ENCODE results near the gene GPC1. TPM values are rescaled to one million over a fixed set of nuclear protein-coding genes. Genes with fewer than 3 reads are reported as not detected.

The GPC1 gene
- total and polyA plus RNA-seq, 4 donors: 23.2 to 62.5 (median 26.5) TPM

- DNase-seq (no peak), ATAC-seq (ENCODE audit: insufficient read depth, low FRiP score) (no peak)
- no peak overlapping the region for H3K27ac ChIP-seq (ENCODE audit: low read depth in 1 of 2, low read length in 1 of 2)
- TF ChIP-seq, protein P1, sequence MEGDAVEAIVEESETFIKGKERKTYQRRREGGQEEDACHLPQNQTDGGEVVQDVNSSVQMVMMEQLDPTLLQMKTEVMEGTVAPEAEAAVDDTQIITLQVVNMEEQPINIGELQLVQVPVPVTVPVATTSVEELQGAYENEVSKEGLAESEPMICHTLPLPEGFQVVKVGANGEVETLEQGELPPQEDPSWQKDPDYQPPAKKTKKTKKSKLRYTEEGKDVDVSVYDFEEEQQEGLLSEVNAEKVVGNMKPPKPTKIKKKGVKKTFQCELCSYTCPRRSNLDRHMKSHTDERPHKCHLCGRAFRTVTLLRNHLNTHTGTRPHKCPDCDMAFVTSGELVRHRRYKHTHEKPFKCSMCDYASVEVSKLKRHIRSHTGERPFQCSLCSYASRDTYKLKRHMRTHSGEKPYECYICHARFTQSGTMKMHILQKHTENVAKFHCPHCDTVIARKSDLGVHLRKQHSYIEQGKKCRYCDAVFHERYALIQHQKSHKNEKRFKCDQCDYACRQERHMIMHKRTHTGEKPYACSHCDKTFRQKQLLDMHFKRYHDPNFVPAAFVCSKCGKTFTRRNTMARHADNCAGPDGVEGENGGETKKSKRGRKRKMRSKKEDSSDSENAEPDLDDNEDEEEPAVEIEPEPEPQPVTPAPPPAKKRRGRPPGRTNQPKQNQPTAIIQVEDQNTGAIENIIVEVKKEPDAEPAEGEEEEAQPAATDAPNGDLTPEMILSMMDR (IDR thresholded peaks at IDR 0.05; ENCODE audit: control extremely low read depth, extremely low read depth): no peak
- 89 to 97% methylated on average over 16 to 18 of the region's 18 CpGs for WGBS, 2 donors
- H3K36me3 ChIP-seq (ENCODE audit: control insufficient read depth in 4 of 4, insufficient read depth in 4 of 4, low read length in 4 of 4): no peaks in the 10 kb centered on the region
- no peak overlapping the region for H3K9ac ChIP-seq (ENCODE audit: insufficient read depth in 1 of 2, low read length in 2 of 2)
- no peaks in the 10 kb centered on the region for H3K27me3 ChIP-seq (ENCODE audit: control insufficient read depth in 3 of 3, insufficient read depth in 3 of 3, low read length in 2 of 3)
- peaks cover 0 to 18% (median 0%) of the 10 kb centered on the region in 5 donors for H3K4me1 ChIP-seq (ENCODE audit: control insufficient read depth in 5 of 5, insufficient read depth in 5 of 5, low read length in 5 of 5)
- no peak overlapping the region for H3K4me3 ChIP-seq
- H3K9me3 ChIP-seq (ENCODE audit: control insufficient read depth in 4 of 4, insufficient read depth in 3 of 4, low read length in 3 of 4): no peaks in the 10 kb centered on the region
Observed at GRCh38 chr2:240440704-240441320, 5.3 kb downstream of the GPC1 start.

GRCh38 chr2:240441326-240441992 is 6.0 kb downstream of the GPC1 start:
- H3K9ac ChIP-seq (ENCODE audit: insufficient read depth in 1 of 2, low read length in 2 of 2): no peak overlapping the region
- DNase-seq: no peak
- H3K4me3 ChIP-seq: no peak overlapping the region
- WGBS, 2 donors: 89 to 93% methylated on average over 24 to 27 of the region's 27 CpGs
- H3K36me3 ChIP-seq (ENCODE audit: control insufficient read depth in 4 of 4, insufficient read depth in 4 of 4, low read length in 4 of 4): no peaks in the 10 kb centered on the region
- no peaks in the 10 kb centered on the region for H3K27me3 ChIP-seq (ENCODE audit: control insufficient read depth in 3 of 3, insufficient read depth in 3 of 3, low read length in 2 of 3)
- H3K27ac ChIP-seq (ENCODE audit: low read depth in 1 of 2, low read length in 1 of 2): no peak overlapping the region
- no peaks in the 10 kb centered on the region for H3K9me3 ChIP-seq (ENCODE audit: control insufficient read depth in 4 of 4, insufficient read depth in 3 of 4, low read length in 3 of 4)
- peaks cover 0 to 16% (median 0%) of the 10 kb centered on the region in 5 donors for H3K4me1 ChIP-seq (ENCODE audit: control insufficient read depth in 5 of 5, insufficient read depth in 5 of 5, low read length in 5 of 5)
- TF ChIP-seq, protein P1 (IDR thresholded peaks at IDR 0.05; ENCODE audit: control extremely low read depth, extremely low read depth): no peak
- ATAC-seq (ENCODE audit: insufficient read depth, low FRiP score): no peak

GRCh38 chr2:240441993-240442411 is 6.5 kb downstream of the GPC1 start:
- 87 to 91% methylated on average over 17 of the region's 17 CpGs for WGBS, 2 donors
- Histone ChIP-seq H3K36me3 (ENCODE audit: control insufficient read depth in 4 of 4, insufficient read depth in 4 of 4, low read length in 4 of 4) (no peaks in the 10 kb centered on the region), H3K4me1 (ENCODE audit: control insufficient read depth in 5 of 5, insufficient read depth in 5 of 5, low read length in 5 of 5) (peaks cover 0 to 11% (median 0%) of the 10 kb centered on the region in 5 donors), H3K27ac (ENCODE audit: low read depth in 1 of 2, low read length in 1 of 2) (no peak overlapping the region), H3K27me3 (ENCODE audit: control insufficient read depth in 3 of 3, insufficient read depth in 3 of 3, low read length in 2 of 3) (no peaks in the 10 kb centered on the region), H3K9ac (ENCODE audit: insufficient read depth in 1 of 2, low read length in 2 of 2) (no peak overlapping the region), H3K9me3 (ENCODE audit: control insufficient read depth in 4 of 4, insufficient read depth in 3 of 4, low read length in 3 of 4) (no peaks in the 10 kb centered on the region), H3K4me3 (no peak overlapping the region)
- ATAC-seq (ENCODE audit: insufficient read depth, low FRiP score) (no peak), DNase-seq (no peak)
- TF ChIP-seq, protein P1 (IDR thresholded peaks at IDR 0.05; ENCODE audit: control extremely low read depth, extremely low read depth): no peak

Data from lung (tissue), 12 donors.